Stimulated activated CD8-positive, alpha-beta memory T cell treated with anti-CD3 and anti-CD28 coated beads, Interleukin-2, amount 100 ng/mL, for 1 hour (primary cell): ENCODE results near the gene RNF126.
"Not testable (repeated sequence)": the region's sequence is repeated elsewhere in the genome, so short reads cannot be mapped to it uniquely, and the experiment has no call there.

Experiments
- DNase-seq, 2 donors: peaks; one replicate each; pipeline ENCODE4 v3.0.0-alpha.2; 2020; ENCODE audit warnings: low read depth in 2 of 2

Gene RNF126

GRCh38 chr19:611481-611868, 51.5 kb downstream of the RNF126 start:
- DNase-seq = no peak

GRCh38 chr19:610801-611480, 52.1 kb downstream of the RNF126 start:
- no peak for DNase-seq

- no peak for DNase-seq
Observed at GRCh38 chr19:610071-610800, 52.8 kb downstream of the RNF126 start.

DNA sequence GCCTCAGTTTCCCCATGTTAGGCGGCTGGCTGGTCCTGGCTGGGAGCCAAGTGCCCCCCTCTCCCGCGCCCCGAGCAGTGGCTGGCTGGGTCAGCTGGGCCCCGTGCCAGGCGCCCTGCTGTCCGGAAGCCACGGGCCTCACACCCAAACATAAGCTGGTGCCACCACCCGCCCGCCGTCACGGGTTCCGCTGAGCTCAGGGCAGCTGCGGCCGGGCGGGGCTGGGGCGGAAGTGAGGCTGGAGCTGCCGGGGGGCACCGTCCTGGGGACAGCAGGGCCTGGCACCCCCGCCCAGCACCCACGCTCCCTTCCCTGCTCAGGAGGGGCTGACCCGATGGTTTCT, 54.0 kb downstream of the RNF126 start:
- no peak for DNase-seq

DNA sequence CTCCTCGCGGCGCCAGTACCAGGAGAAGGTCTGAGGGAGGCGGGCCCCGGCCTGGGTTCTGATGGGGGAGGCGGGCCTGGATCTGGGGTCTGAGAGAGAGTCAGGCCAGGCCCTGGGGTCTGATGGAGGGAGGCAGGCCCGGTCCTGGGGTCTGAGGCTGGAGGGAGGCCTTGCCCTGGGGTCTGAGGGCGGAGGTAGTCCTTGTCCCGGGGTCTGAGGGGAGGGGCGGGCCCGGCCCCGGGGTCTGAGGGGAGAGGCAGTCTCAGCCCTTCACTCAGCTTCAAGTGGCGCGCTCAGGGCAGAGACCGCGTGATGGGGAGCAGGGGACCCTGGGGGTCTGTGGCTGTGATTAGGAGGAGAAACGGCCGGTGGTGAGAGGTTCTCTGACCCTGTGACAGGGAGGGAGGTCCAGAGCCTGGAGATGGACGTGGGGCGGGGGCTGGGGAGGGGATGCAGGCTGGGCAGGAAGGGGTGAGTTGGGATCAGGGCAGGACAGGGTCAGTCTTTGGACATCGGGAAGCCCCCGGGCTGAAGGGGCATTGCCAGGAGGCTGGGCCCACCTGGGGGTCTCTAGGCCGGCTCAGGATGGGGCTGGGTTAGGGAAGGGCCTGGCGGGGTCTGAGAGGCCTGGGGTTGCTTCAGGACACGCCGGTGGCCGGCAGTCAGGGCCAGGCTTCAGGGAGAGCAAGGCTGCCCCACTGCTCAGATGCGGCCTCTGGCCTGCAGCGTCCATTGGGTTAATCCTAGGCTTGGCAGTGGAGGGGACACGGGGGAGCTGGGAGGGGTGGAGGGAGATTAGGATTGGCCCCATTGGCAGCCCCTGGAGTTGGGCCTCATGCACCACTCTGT, 54.6 kb downstream of the RNF126 start:
- no peak for DNase-seq

DNA sequence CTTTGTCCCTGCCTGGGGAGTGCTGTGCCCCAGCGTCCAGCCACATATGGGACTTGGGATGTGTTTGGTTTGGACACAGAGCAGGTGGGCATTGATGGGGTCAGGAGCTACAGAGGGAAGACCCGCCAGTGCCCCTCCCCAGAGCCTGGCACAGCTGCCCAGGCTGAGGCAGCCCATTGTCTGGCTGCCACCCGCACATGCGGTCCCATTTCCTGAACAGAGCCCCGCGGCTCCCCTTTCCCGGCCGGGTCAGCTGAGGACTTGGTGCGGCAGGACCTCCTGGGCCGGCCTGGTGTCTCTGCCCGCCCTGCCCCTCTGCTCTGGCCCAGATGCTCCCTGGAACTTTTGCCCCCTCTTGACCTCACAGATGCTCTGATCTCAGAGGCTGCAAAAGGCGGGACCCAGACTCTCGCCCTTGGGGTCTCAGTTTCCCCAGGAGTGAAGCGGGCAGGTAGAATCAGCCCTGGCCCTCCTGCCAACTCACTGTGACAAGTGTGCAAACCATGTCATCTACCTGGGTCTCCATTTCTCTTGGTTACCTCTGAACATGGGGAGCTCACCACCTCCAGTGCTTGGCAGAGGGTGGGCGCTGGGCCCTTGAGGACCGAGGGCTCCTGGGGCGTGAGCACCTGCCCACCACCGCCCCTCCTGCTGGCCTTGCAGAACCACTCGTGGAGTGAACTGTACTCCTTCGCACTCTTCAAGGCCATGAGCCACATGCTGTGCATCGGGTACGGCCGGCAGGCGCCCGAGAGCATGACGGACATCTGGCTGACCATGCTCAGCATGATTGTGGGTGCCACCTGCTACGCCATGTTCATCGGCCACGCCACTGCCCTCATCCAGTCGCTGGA, 55.5 kb downstream of the RNF126 start:
- DNase-seq = no peak

GRCh38 chr19:605061-605971, 57.7 kb downstream of the RNF126 start:
- not testable (repeated sequence) for DNase-seq

- no peak for DNase-seq
Observed at GRCh38 chr19:604355-604754, 58.7 kb downstream of the RNF126 start.

- DNase-seq = not testable (repeated sequence)
Observed at GRCh38 chr19:603779-604178, 59.2 kb downstream of the RNF126 start.

DNA sequence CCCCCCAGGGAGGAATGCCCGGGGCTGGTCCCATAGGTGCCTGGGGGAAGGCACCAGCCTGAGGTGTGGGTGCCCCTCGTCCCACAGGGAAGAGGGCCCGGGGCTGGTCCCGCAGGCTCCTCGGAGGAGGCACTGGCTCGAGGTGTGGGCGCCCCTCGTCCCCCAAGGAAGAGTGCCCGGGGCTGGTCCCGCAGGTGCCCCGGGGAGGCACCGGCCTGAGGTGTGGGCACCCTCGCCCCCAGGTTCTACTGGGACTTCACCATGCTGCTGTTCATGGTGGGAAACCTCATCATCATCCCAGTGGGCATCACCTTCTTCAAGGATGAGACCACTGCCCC, 59.7 kb downstream of the RNF126 start:
- not testable (repeated sequence) for DNase-seq

DNA sequence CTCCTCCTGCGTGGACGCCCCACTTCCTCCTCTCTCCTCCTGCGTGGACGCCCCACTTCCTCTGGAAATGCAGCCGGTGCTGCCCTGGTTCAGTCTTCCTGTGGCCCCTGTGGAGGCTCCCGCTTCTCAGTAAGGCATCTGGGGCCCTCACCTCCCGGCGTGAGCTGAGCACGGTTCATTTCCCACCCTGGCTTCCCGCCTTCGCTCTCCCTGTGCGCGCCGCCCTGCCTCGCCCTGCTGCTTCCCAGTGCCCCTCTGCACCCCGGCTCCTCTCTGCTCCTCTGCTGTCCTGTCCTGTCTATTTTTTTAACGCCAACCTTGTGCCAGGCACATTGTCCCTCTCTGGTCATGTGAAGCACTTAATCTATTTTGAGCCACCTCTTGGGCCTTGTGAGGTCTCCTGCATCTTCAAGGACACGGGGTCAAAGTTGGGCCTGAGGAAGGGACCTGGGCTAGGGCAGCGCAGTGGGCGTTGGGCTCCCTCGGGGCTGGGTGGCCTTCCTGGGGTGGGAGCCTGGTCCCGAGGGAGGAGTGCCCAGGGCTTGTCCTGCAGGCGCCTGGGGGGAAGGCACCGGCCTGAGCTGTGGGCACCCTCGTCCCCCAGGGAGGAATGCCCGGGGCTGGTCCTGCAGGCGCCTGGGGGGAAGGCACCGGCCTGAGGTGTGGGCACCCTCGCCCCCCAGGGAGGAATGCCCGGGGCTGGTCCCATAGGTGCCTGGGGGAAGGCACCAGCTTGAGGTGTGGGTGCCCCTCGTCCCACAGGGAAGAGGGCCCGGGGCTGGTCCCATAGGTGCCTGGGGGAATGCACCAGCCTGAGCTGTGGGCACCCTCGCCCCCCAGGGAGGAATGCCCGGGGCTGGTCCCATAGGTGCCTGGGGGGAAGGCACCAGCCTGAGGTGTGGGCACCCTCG, 60.4 kb downstream of the RNF126 start:
- no peak for DNase-seq

DNA sequence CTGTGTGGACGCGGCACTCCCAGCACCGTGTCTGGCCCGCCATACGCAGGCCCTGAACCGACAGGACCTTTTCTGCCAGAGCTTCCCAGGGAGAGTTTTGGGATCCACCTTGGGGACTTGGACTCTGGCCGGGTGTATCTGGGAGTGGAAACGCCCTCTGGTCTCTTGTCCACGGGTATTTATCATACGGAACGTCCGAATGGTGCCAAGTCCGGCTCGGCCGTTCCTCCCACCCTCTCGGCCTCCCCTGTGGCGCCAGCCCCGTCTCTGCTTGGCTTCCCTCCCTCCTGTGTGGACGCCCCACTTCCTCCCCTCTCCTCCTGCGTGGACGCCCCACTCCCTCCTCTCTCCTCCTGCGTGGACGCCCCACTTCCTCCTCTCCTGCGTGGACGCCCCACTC, 61.2 kb downstream of the RNF126 start:
- no peak for DNase-seq

DNA sequence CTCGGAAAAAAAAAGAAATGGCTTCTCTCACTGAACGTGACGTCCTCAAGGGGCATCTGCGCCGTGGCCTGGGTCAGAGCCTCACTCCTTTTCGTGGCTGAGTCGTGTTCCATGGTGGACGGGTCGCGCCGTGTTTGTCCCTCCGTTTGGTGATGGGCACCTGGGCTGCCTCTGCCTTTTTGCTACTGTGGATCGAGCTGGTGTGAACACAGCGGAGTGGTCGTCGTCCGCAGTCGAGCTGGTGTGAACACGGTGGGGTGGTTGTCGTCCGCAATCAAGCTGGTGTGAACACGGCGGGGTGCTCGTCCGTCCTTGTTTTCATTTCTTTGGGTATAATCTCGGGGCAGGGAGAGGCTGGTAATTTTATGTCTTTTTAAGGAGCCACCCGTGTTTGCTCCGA, 61.7 kb downstream of the RNF126 start:
- DNase-seq = no peak
